Esophagus squamous epithelium (tissue), 5 donors: ENCODE data around the gene IFNGR1. TPM values are rescaled to one million over a fixed set of nuclear protein-coding genes. Genes with fewer than 3 reads are reported as not detected.

ENCODE experiments used
- DNase-seq: peaks from one replicate; lab custom pipeline; 2025; lab: John Stamatoyannopoulos, UW
- H3K27ac ChIP-seq, 4 donors: fragments of 200-600 bp; sonication (generic); one replicate each; pipeline ENCODE4 v1.5.1; 2016 to 2019; ENCODE audit warnings: mild to moderate bottlenecking in 1 of 4
- H3K27me3 ChIP-seq, 4 donors: fragments of 200-600 bp; sonication (generic); 1 replicate in 3 of 4; 2 replicates in 1 of 4; pipeline versions ENCODE4 v1.5.1 to v1.6.0; 2017 to 2021; ENCODE audit warnings: antibody characterized with exemption in 1 of 4
- H3K36me3 ChIP-seq, 3 donors: fragments of 200-600 bp; sonication (generic); one replicate each; pipeline ENCODE4 v1.5.1; 2016 to 2019
- H3K4me1 ChIP-seq, 3 donors: fragments of 200-600 bp; sonication (generic); one replicate each; pipeline ENCODE4 v1.5.1; 2017 to 2019
- H3K4me3 ChIP-seq, 4 donors: fragments of 200-600 bp; sonication (generic); 1 replicate in 3 of 4; 2 replicates in 1 of 4; pipeline ENCODE4 v1.5.1; 2016 to 2019; ENCODE audit warnings: mild to moderate bottlenecking in 2 of 4, moderate library complexity in 1 of 4
- H3K9me3 ChIP-seq, 3 donors: fragments of 200-600 bp; sonication (generic); one replicate each; pipeline ENCODE4 v1.5.1; 2016 to 2019
- CTCF ChIP-seq, 6 experiments: fragments of 450-650 bp in 4 of 6; fragments of 200-600 bp in 2 of 6; sonication (generic) in 2 of 6; IDR thresholded peaks; one replicate each; pipeline ENCODE4 v1.5.1; 2016 to 2019; ENCODE audit warnings: antibody characterized with exemption in 6 of 6, mild to moderate bottlenecking in 4 of 6, moderate library complexity in 4 of 6
- POLR2A ChIP-seq, 4 donors: fragments of 450-650 bp; IDR thresholded peaks; one replicate each; pipeline ENCODE4 v1.6.1; 2017; ENCODE audit warnings: antibody characterized with exemption in 4 of 4, mild to moderate bottlenecking in 4 of 4, moderate library complexity in 3 of 4
- WGBS, 2 donors: methylation state at CpG; one replicate each; pipeline ENCODE4 v1.1.5; 2018; 5-methylcytosine and 5-hydroxymethylcytosine counted together
- intact Hi-C: fragments of 100-400 bp; cut with DNase I; formaldehyde crosslinking; loops from one replicate; pipeline ENCODE4 v1.15.0; 2022
- total RNA-seq, 4 donors: library from RNA; depleted of rRNA; stranded (reverse); fragments of >200 nt; gene quantifications; one replicate each; pipeline ENCODE4 v1.1.0, GENCODE V29; 2016
- donor health status: DM: yes; HTN: yes; CAD: no.

IFNGR1 gene
- total RNA-seq, 4 donors from 2014 or later, result 33.8 to 96.8 (median 84.8) TPM

DNA sequence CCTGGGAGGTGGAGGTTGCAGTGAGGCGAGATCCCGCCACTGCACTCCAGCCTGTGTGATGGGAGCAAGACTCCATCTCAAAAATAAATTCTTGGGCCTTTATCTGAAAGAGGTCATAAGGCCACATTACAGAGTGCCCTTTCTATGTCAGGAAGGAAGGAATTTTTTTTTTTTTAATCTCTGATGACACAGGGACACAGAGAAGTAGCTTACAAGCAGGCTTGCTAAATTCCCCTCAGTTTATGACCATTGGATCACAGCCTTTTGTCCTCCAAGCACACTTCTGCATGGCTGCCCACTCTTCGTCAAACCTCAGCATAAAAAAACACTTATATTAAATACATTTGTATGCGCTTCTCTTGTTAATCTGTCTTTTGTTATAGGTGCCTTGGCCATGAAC lies 7.5 kb upstream of the IFNGR1 start:
- WGBS, 2 donors, result 87 to 90% methylated on average over 4 of the region's 4 CpGs
- H3K36me3 ChIP-seq, result no peaks in the 10 kb centered on the region
- H3K4me1 ChIP-seq, result peaks cover 11 to 66% (median 27%) of the 10 kb centered on the region in 3 donors
- no peaks in the 10 kb centered on the region for H3K9me3 ChIP-seq
- TF ChIP-seq POLR2A (IDR thresholded peaks at IDR 0.05), result no peak
- no peak for TF ChIP-seq CTCF (IDR thresholded peaks at IDR 0.05)
- no peak overlapping the region for H3K4me3 ChIP-seq
- no peaks in the 10 kb centered on the region for H3K27me3 ChIP-seq
- intact Hi-C loops, result no loop called here
- H3K27ac ChIP-seq, result no peak overlapping the region
- DNase-seq, result no peak

DNA sequence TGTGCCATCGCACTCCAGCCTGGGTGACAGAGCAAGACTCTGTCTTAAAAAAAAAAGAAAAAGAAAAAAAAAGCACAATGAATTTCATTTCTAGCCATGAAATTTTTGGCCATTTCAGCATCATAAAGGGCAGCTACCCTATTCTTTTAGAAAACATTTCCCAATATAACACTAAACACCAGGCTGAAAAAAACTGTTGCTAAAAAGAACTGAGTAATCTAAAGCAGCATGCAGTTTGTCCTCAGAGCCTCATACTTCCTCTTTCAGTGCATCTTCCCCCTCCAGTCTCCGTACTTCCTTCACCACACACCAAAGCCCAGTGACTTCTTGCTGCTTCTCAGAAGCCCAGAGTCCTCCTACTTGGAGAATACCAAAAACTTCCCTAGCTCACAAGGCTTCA lies 5.6 kb upstream of the IFNGR1 start:
- no peak overlapping the region for H3K4me3 ChIP-seq
- TF ChIP-seq CTCF (IDR thresholded peaks at IDR 0.05), result no peak
- peak in 1 of 4 donors; percentile 26 for TF ChIP-seq POLR2A (IDR thresholded peaks at IDR 0.05)
- DNase-seq, result no peak
- H3K4me1 ChIP-seq, result peaks cover 18 to 76% (median 40%) of the 10 kb centered on the region in 3 donors
- H3K27me3 ChIP-seq, result no peaks in the 10 kb centered on the region
- H3K9me3 ChIP-seq, result no peaks in the 10 kb centered on the region
- H3K27ac ChIP-seq, result peak overlapping the region; percentile 60 to 89 (median 72)
- H3K36me3 ChIP-seq, result no peaks in the 10 kb centered on the region
- intact Hi-C loops, result no loop called here
- WGBS, 2 donors, result 76 to 85% methylated on average over 2 of the region's 2 CpGs

DNA sequence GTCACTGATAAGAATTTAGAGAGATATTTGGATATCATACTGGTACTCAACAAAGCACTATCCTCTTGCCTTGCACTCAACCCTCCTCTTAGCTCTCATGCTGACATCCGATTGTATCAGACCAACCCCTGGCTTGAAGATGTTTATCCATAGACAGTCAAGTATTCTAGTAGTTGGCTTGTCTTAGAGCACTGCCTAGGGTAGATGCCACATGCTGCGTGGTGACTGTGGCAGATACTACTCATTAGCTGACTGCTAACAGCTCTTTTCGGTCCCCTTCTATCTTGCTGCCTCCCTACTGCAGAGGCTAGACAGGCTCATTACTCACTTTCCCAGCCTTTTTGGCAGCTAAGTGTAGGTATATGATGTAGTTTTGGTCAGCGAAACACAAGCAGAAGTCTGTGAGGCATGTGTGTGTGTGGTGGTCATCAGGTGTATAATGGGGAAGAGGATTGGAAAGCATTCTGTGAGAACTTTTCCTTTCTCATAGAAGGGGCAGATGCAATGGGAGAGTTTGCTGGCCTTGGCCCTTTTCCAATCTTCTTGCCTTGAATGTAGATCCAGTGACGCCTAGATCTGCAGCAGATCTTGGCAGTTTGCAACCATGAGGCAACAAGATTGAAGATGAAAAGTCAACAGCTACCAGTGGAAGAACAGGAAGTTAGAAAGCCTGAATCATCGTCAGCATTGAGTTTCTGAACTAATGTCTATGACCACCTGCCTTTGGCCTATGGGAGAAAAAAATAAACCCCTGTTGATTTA lies 4.4 kb upstream of the IFNGR1 start:
- no peak for DNase-seq
- no peaks in the 10 kb centered on the region for H3K36me3 ChIP-seq
- H3K4me1 ChIP-seq, result peaks cover 23 to 81% (median 43%) of the 10 kb centered on the region in 3 donors
- H3K27me3 ChIP-seq, result no peaks in the 10 kb centered on the region
- H3K4me3 ChIP-seq, result no peak overlapping the region
- TF ChIP-seq CTCF (IDR thresholded peaks at IDR 0.05), result no peak
- no peak for TF ChIP-seq POLR2A (IDR thresholded peaks at IDR 0.05)
- intact Hi-C loops, result no loop called here
- H3K27ac ChIP-seq, result peak overlapping the region; percentile 31 to 86 (median 72)
- H3K9me3 ChIP-seq, result no peaks in the 10 kb centered on the region
- WGBS, 2 donors, result 59 to 63% methylated on average over 5 to 6 of the region's 6 CpGs

GRCh38 chr6:137222381-137222780 lies 3.2 kb upstream of the IFNGR1 start:
- H3K27ac ChIP-seq, result peak overlapping the region; percentile 46 to 100 (median 74)
- DNase-seq, result no peak
- H3K9me3 ChIP-seq, result no peaks in the 10 kb centered on the region
- no peaks in the 10 kb centered on the region for H3K27me3 ChIP-seq
- TF ChIP-seq CTCF (IDR thresholded peaks at IDR 0.05) (no peak), POLR2A (IDR thresholded peaks at IDR 0.05) (no peak)
- intact Hi-C loops, result no loop called here
- WGBS, 2 donors, result 50 to 63% methylated on average over 3 of the region's 3 CpGs
- H3K4me1 ChIP-seq, result peaks cover 23 to 80% (median 37%) of the 10 kb centered on the region in 3 donors
- peak overlapping the region in 1 of 4 donors; percentile 16 for H3K4me3 ChIP-seq
- H3K36me3 ChIP-seq, result no peaks in the 10 kb centered on the region

GRCh38 chr6:137219664-137220252 lies 573 bp upstream of the IFNGR1 start:
- Histone ChIP-seq H3K9me3 (no peaks in the 10 kb centered on the region), H3K27ac (peak overlapping the region; percentile 94 to 100 (median 99)), H3K4me1 (peaks cover 34 to 90% (median 50%) of the 10 kb centered on the region in 3 donors), H3K4me3 (peak overlapping the region; percentile 84 to 97 (median 89)), H3K27me3 (no peaks in the 10 kb centered on the region), H3K36me3 (no peaks in the 10 kb centered on the region)
- no peak for DNase-seq
- 33 to 37% methylated on average over 5 to 6 of the region's 6 CpGs for whole genome bisulfite sequencing, 2 donors
- intact Hi-C loops, result no loop called here
- no peak for TF ChIP-seq CTCF (IDR thresholded peaks at IDR 0.05)
- no peak for TF ChIP-seq POLR2A (IDR thresholded peaks at IDR 0.05)
